Neural crest cell (in vitro differentiated cells): Measurements from ENCODE around the gene SCIN. TPM values are rescaled to one million over a fixed set of nuclear protein-coding genes. Genes with fewer than 3 reads are reported as not detected.
"Not testable (repeated sequence)": the region's sequence is repeated elsewhere in the genome, so short reads cannot be mapped to it uniquely, and the experiment has no call there.

Experiments
- DNase-seq: peaks from one replicate; pipeline ENCODE4 v3.0.0; 2021; ENCODE audit warnings: low read depth, mixed read lengths, low spot score
- H3K27ac Mint-ChIP-seq: one replicate; pipeline ENCODE4 v1.8.0; 2021; ENCODE audit warnings: mild to moderate bottlenecking, mixed read lengths; ENCODE audit not compliant: unreplicated experiment
- H3K27me3 Mint-ChIP-seq: 2 replicates; pipeline ENCODE4 v1.8.0; 2021; ENCODE audit warnings: low read depth, mild to moderate bottlenecking, mixed read lengths
- H3K36me3 Mint-ChIP-seq: 2 replicates; pipeline ENCODE4 v1.8.0; 2021; ENCODE audit warnings: low read depth, mild to moderate bottlenecking, mixed read lengths
- H3K4me1 Mint-ChIP-seq: 2 replicates; pipeline ENCODE4 v1.8.0; 2021; ENCODE audit warnings: mixed read lengths
- H3K4me3 Mint-ChIP-seq: one replicate; pipeline ENCODE4 v1.8.0; 2021; ENCODE audit warnings: mild to moderate bottlenecking, mixed read lengths
- H3K9me3 Mint-ChIP-seq: 2 replicates; pipeline ENCODE4 v1.8.0; 2021; ENCODE audit warnings: mixed read lengths
- total RNA-seq: library from RNA; stranded (reverse); gene quantifications from 2 replicates; pipeline ENCODE4 v1.2.1, GENCODE V29; 2021
- TF ChIP-seq, protein P1 (sequence below): fragments of 200-600 bp; sonication (generic); conservative IDR thresholded peaks from 2 replicates; pipeline ENCODE4 v1.5.0; 2021; ENCODE audit warnings: antibody characterized with exemption, mild to moderate bottlenecking

The SCIN gene
- total RNA-seq, 1 donor from 2014 or later: not detected

DNA sequence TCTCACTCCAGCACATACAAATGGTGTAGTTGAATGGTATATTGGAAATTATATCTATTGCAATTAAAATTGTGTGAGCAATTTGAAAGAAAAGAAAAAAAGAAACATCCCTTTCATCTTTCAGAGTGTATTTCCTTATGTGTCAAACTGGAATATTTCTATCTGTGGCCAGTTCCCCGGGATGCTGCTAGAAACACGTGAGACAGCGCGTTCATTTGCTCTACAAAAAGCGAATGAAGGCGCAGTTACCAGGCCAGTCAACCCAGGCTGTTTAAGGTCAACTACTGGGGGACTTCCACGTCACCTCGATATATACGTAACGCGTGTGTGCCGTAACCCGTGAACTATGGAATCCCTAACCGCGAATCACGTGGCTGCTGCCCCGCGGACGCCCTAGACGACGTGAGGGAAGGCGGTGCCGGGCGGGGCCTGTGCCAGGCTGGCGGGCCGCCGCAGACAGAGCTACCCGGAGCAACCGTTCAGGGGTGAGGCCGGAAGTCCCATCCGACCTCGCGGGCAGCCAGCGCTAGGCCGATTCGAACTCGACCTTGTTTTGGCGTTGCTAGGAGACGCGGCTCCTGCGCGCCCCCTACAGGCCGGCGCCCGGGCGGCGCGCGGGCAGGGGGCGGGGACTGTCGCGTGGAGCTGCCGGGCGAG, 115.8 kb downstream of the SCIN start:
- peaks cover 46% of the 10 kb centered on the region for H3K4me1 Mint-ChIP-seq
- H3K4me3 Mint-ChIP-seq: peak overlapping the region; percentile 97
- H3K27me3 Mint-ChIP-seq: no peaks in the 10 kb centered on the region
- TF ChIP-seq, protein P1, sequence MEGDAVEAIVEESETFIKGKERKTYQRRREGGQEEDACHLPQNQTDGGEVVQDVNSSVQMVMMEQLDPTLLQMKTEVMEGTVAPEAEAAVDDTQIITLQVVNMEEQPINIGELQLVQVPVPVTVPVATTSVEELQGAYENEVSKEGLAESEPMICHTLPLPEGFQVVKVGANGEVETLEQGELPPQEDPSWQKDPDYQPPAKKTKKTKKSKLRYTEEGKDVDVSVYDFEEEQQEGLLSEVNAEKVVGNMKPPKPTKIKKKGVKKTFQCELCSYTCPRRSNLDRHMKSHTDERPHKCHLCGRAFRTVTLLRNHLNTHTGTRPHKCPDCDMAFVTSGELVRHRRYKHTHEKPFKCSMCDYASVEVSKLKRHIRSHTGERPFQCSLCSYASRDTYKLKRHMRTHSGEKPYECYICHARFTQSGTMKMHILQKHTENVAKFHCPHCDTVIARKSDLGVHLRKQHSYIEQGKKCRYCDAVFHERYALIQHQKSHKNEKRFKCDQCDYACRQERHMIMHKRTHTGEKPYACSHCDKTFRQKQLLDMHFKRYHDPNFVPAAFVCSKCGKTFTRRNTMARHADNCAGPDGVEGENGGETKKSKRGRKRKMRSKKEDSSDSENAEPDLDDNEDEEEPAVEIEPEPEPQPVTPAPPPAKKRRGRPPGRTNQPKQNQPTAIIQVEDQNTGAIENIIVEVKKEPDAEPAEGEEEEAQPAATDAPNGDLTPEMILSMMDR: peak; percentile 95
- DNase-seq: peak; percentile 93
- H3K9me3 Mint-ChIP-seq: no peaks in the 10 kb centered on the region
- peak overlapping the region; percentile 97 for H3K27ac Mint-ChIP-seq
- peaks cover 6% of the 10 kb centered on the region for H3K36me3 Mint-ChIP-seq

DNA sequence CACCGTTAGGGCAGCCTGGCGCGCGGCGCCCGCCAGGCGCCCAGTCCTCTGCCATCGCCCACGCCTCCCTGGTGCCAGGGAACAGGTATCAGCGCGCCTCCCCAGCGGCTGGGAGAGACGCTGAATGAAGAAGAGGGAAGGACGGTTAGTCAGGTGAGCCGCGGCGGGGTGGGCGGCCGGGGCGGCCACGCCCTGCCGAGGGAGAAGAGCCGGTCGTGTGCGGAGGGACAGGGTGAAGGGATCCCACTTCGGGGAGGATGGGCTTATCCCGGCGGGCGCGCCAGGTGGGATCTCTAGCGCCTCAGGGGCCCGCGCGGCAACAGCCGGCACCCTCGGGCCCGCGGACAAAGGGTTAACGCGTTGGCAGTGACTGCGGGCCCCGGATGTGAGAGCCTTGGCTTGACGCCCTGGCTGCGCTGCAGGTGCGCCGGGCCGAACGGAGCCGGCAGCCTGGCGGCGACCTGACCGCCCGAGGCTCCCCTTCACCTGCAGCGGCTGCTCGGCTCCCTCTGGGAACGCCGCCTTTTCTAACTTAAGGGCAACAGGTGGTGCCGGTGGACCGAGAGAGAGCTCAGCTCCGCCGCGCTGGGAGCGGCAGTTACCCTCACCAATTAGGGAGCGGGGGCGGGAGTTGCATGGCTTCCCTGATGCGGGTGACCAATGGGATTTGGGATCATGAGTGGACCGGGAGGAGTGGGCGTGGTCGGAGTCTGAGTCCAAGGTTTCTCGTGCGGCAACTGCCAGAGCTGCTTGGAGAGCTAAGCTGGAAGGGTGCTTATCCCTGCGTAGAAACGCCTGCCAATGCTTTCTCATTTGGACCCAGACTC, 116.6 kb downstream of the SCIN start, which contains the start of gene ARL4A:
ARL4A (plus strand) TSS at position 743 of the 827 bp plus-strand sequence. CDS start 622 bp downstream, outside the sequence.
- Mint-ChIP-seq H3K4me1 (peaks cover 48% of the 10 kb centered on the region), H3K9me3 (no peaks in the 10 kb centered on the region), H3K36me3 (peaks cover 6% of the 10 kb centered on the region), H3K27me3 (no peaks in the 10 kb centered on the region), H3K27ac (peak within 1 kb of the TSS; percentile 97), H3K4me3 (peak within 1 kb of the TSS; percentile 97)
- TF ChIP-seq, protein P1: peak; percentile 44
- DNase-seq: peak; percentile 96

DNA sequence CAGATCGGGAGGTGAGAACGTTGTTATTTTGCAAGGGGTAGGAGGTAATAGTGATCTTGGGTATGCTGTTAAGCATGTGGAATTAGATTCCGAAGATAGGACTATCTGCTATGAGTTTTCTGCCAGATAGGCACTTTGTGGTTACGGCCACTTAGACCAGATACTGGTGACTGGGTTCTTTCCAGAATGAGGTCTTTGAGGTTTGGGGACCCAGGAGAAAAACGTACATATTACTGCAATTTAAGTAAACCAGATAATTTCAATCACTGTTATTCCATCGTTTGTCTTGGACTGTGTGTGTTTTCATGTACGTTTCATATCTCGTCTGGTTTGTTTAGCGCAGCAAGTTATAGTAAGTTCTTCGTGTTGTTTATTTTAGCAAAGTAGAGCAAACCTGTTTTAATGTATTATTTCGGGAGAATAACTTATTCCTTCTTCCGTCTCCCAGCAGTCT, 117.2 kb downstream of the SCIN start:
- DNase-seq: no peak
- TF ChIP-seq, protein P1: no peak
- Mint-ChIP-seq H3K27me3 (no peaks in the 10 kb centered on the region), H3K4me3 (peak overlapping the region; percentile 97), H3K9me3 (no peaks in the 10 kb centered on the region), H3K4me1 (peaks cover 52% of the 10 kb centered on the region), H3K27ac (peak overlapping the region; percentile 88), H3K36me3 (peaks cover 9% of the 10 kb centered on the region)

DNA sequence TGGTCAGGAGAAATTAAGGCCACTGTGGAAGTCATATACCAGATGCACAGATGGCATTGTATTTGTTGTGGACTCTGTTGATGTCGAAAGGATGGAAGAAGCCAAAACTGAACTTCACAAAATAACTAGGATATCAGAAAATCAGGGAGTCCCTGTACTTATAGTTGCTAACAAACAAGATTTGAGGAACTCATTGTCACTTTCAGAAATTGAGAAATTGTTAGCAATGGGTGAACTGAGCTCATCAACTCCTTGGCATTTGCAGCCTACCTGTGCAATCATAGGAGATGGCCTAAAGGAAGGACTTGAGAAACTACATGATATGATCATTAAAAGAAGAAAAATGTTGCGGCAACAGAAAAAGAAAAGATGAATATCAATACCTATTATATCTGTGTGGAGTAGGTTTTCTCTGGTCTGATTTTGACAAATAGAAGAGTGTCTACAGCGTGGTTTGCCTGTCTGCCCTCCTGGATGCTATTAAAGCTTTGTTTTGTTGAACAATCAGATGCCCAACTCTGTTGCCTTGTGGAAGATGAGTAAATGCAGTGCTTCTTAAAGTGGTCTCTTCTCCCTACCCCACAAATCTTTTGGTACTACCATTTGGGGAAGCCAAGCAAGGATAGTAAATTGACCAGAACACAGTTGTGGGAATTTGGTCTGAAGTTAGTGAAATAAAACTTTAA, 118.1 kb downstream of the SCIN start:
- H3K27me3 Mint-ChIP-seq, H3K36me3 Mint-ChIP-seq, H3K9me3 Mint-ChIP-seq, DNase-seq: not testable (repeated sequence)
- Mint-ChIP-seq H3K4me3 (peak overlapping the region; percentile 97), H3K27ac (peak overlapping the region; percentile 58), H3K4me1 (peaks cover 56% of the 10 kb centered on the region)

DNA sequence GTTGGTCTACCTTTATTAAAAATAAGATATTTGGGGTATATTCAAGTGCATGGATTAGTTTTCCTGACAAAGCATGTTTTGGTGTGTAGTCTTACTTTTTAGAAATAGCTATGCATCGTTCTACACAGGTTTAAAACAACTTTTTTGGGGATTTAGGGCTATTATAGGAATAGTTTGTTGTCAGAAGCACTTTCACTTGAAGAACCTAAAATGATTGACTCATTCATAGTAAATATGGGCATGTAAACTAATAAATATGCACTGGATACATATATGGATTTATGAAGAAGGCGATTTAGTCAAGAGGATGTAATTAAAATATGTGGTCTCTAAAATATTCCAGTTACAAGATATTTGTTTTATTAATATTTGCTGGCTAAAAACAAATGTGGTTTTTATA, 118.9 kb downstream of the SCIN start:
- DNase-seq: no peak
- Mint-ChIP-seq H3K4me1 (peaks cover 56% of the 10 kb centered on the region), H3K27ac (no peak overlapping the region), H3K4me3 (peak overlapping the region; percentile 97), H3K36me3 (peaks cover 11% of the 10 kb centered on the region), H3K9me3 (no peaks in the 10 kb centered on the region), H3K27me3 (no peaks in the 10 kb centered on the region)
- TF ChIP-seq, protein P1: no peak
